K562 (cell line): ENCODE data around the gene G6PC3. TPM values are rescaled to one million over a fixed set of nuclear protein-coding genes. Genes with fewer than 3 reads are reported as not detected.

Experiments
- CC2D1A ChIP-seq: fragments of 450-650 bp; IDR thresholded peaks from 2 replicates; pipeline ENCODE4 v1.6.1; 2017; ENCODE audit warnings: mild to moderate bottlenecking
- FOXJ3 ChIP-seq: sonication (generic); formaldehyde crosslinking; IDR thresholded peaks from 2 replicates; pipeline ENCODE4 v1.4.0; 2020; ENCODE audit warnings: mild to moderate bottlenecking, missing genetic modification reagents
- KLF10 ChIP-seq: fragments of 250-450 bp; sonication (Bioruptor Pico); IDR thresholded peaks from 2 replicates; pipeline ENCODE4 v1.6.1; 2021; ENCODE audit warnings: matching md5 sums
- MYC ChIP-seq, 2 experiments: fragments of 250-450 bp in 1 of 2; sonication (Bioruptor Pico) in 1 of 2; IDR thresholded peaks; 2 replicates each; pipeline versions ENCODE4 v1.5.1 to v1.6.1; 2012 to 2021; ENCODE audit warnings: low read depth in 2 of 2, borderline replicate concordance in 1 of 2, improper control_type of control experiment in 1 of 2, low read length in 1 of 2, mild to moderate bottlenecking in 1 of 2, moderate library complexity in 1 of 2
- RBM34 ChIP-seq: fragments of 200-400 bp; formaldehyde crosslinking; IDR thresholded peaks from 2 replicates; pipeline ENCODE4 v1.6.1; 2018; ENCODE audit warnings: low read length, borderline replicate concordance; ENCODE audit not compliant: insufficient read depth
- RNF2 ChIP-seq: sonication (generic); IDR thresholded peaks from 2 replicates; pipeline ENCODE4 v1.6.1; 2016
- SAP30 ChIP-seq: fragments of 200-600 bp; sonication (generic); IDR thresholded peaks from 2 replicates; pipeline ENCODE4 v1.6.1; 2012; ENCODE audit warnings: borderline replicate concordance, low read depth, mild to moderate bottlenecking, moderate library complexity, low read length, control low read depth, inconsistent platforms; ENCODE audit not compliant: insufficient read depth, poor library complexity, severe bottlenecking
- SUPT5H ChIP-seq: fragments of 450-650 bp; IDR thresholded peaks from 2 replicates; pipeline ENCODE4 v1.6.1; 2016
- TEAD2 ChIP-seq: fragments of 450-650 bp; IDR thresholded peaks from 2 replicates; pipeline ENCODE4 v1.6.1; 2016; ENCODE audit warnings: missing genetic modification characterization, control low read depth, missing compliant biosample characterization
- TFAP4 ChIP-seq: sonication (generic); formaldehyde crosslinking; IDR thresholded peaks from 2 replicates; pipeline ENCODE4 v1.8.0; 2022; ENCODE audit warnings: missing genetic modification reagents, mild to moderate bottlenecking, moderate library complexity, borderline replicate concordance
- U2AF1 ChIP-seq: fragments of 200-400 bp; formaldehyde crosslinking; optimal IDR thresholded peaks from 2 replicates; pipeline ENCODE3; 2017; ENCODE audit warnings: mild to moderate bottlenecking, low read depth, low read length, moderate library complexity
- ZEB2 ChIP-seq: fragments of 450-650 bp; IDR thresholded peaks from 2 replicates; pipeline ENCODE4 v1.6.1; 2016
- ZFX ChIP-seq: sonication (generic); formaldehyde crosslinking; IDR thresholded peaks from 2 replicates; pipeline ENCODE4 v1.8.0; 2022; ENCODE audit warnings: mild to moderate bottlenecking, missing genetic modification reagents, moderate library complexity
- ZNF165 ChIP-seq: fragments of 250-450 bp; sonication (Bioruptor Pico); IDR thresholded peaks from 2 replicates; pipeline ENCODE4 v1.4.0; 2020; ENCODE audit warnings: borderline replicate concordance
- ZNF197 ChIP-seq: fragments of 200-800 bp; sonication (Bioruptor generic); IDR thresholded peaks from 2 replicates; pipeline ENCODE4 v1.6.1; 2016; ENCODE audit warnings: low read depth, missing genetic modification characterization, missing compliant biosample characterization
- ZNF512 ChIP-seq: IDR thresholded peaks from 2 replicates; pipeline ENCODE4 v1.6.1; 2016; ENCODE audit warnings: missing genetic modification characterization, missing compliant biosample characterization
- ZNF518B ChIP-seq: fragments of 250-450 bp; sonication (Bioruptor Pico); IDR thresholded peaks from 2 replicates; pipeline ENCODE4 v1.5.0; 2021; ENCODE audit warnings: mild to moderate bottlenecking, moderate library complexity
- ZNF740 ChIP-seq, 3 experiments: fragments of 200-800 bp in 1 of 3; sonication (Bioruptor generic) in 1 of 3; sonication (generic) in 1 of 3; formaldehyde crosslinking in 1 of 3; IDR thresholded peaks; 2 replicates each; pipeline versions ENCODE4 v1.6.1 to v1.8.0; 2016 to 2022; ENCODE audit warnings: mild to moderate bottlenecking in 2 of 3, missing compliant biosample characterization in 2 of 3, missing genetic modification characterization in 2 of 3, missing genetic modification reagents in 1 of 3
- ZNF77 ChIP-seq: fragments of 250-450 bp; sonication (Bioruptor Pico); IDR thresholded peaks from 2 replicates; pipeline ENCODE4 v1.5.0; 2020
- polyA plus RNA-seq, 8 experiments: library from polyadenylated mRNA; depleted of rRNA in 4 of 8; stranded (reverse) in 5 of 8; unstranded in 3 of 8; fragments of >200 nt; fragmentation: Nextera tagmentation in 2 of 8; fragmentation: Illumina TruSeq in 1 of 8; extraction: Ambion mirVana in 2 of 8; extraction: Trizol in 1 of 8; gene quantifications; 2 replicates each; pipeline versions ENCODE4 v1.2.1 to v1.2.3, GENCODE V29; 2011 to 2014; ENCODE audit warnings: inconsistent platforms in 1 of 8, missing spikeins in 1 of 8
- total RNA-seq, 7 experiments: library from RNA; depleted of rRNA in 6 of 7; stranded (reverse); fragments of >200 nt in 6 of 7; fragmentation: Illumina TruSeq in 2 of 7; extraction: Trizol in 2 of 7; gene quantifications; 2 replicates each; pipeline versions ENCODE4 v1.2.1 to v1.2.3, GENCODE V29; 2011 to 2021; ENCODE audit warnings: low replicate concordance in 1 of 7

Gene G6PC3
- total and polyA plus RNA-seq, 9 of the 15 experiments (the other 6 are each of a cell fraction or from before 2014, with no cell fraction given) = 10.4 to 57.8 (median 31.1) TPM

GRCh38 chr17:44066204-44066930, 4.2 kb upstream of the G6PC3 start, which contains the start of gene LSM12 (continued):
- TF ChIP-seq RBM34 = no peak
- no peak for TF ChIP-seq ZNF197 (CRISPR knock-in tag)
- TF ChIP-seq TEAD2 = no peak
- no peak for TF ChIP-seq FOXJ3 (CRISPR knock-in tag)
- 0 out of 2 replicates have a peak, but pooled peaks have one; percentile 35 for TF ChIP-seq ZNF512 (tag)
- no peak for TF ChIP-seq ZNF165
- no peak for TF ChIP-seq ZNF518B
- TF ChIP-seq ZNF740 (CRISPR knock-in tag; IDR thresholded peaks at IDR 0.05) = no peak
- no peak for TF ChIP-seq ZNF740 (tag; IDR thresholded peaks at IDR 0.05)
- TF ChIP-seq SUPT5H = peak; percentile 86
- TF ChIP-seq TFAP4 (CRISPR knock-in tag) = peak; percentile 42; the same call in 1 of the 2 replicates
- peak; percentile 87 for TF ChIP-seq ZFX (CRISPR knock-in tag)
- no peak for TF ChIP-seq ZEB2
- TF ChIP-seq MYC (IDR thresholded peaks at IDR 0.05; ENCODE audit: low read depth, low read length) = peak; percentile 77
- TF ChIP-seq MYC (CRISPR knock-in tag; IDR thresholded peaks at IDR 0.05; ENCODE audit: borderline replicate concordance, low read depth) = no peak
- TF ChIP-seq U2AF1 = no peak
- TF ChIP-seq RNF2 = no peak
- no peak for TF ChIP-seq ZNF77 (CRISPR knock-in tag)
- TF ChIP-seq CC2D1A = no peak
- no peak for TF ChIP-seq KLF10 (CRISPR knock-in tag)
- no peak for TF ChIP-seq SAP30
